ENCODE results near the gene RNF141. TPM values are rescaled to one million over a fixed set of nuclear protein-coding genes. Genes with fewer than 3 reads are reported as not detected.

The RNF141 gene
- total RNA-seq, 1 donor from 2014 or later, result 50.0 TPM

DNA sequence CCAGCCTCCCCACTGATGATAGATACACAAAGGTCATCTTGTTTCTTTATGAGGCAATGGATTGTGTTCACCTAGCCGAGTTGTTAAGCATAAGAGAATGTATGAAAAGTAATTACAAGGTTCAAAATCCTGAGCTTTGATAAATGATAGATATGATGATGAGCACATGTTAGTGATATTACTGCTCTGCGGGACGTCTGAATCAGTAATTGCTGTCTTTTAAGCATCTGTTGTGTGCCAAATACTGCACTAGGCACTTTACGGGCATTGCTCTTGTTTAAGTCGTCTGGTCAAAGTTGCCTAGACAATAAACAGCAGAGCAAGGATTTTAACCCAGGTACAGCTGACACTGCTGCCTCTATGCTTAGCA lies 559 bp upstream of the RNF141 start:
- DNase-seq, result no peak

DNA sequence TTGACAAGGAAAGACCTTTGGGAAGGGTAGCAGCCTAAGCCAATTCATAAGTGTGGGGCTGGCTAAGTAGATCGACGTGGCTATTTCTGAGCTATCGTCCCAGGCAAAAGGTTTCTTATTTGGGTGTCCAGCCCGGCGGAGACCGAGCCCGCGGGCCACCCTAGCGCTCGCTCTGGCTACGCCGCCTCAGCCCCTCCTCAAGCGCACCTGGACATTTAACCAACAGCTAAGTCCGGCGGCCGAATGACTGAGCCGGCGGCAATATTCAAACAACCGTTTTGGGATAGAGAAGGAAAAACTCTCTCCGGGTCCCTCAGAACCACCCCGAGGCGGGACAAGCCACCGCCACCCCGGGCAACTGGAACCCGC lies 457 bp downstream of the RNF141 start:
- DNase-seq, result no peak
- peak overlapping the region; percentile 88 for H3K4me3 ChIP-seq
- peak; percentile 68 for ATAC-seq
- TF ChIP-seq, protein P1, sequence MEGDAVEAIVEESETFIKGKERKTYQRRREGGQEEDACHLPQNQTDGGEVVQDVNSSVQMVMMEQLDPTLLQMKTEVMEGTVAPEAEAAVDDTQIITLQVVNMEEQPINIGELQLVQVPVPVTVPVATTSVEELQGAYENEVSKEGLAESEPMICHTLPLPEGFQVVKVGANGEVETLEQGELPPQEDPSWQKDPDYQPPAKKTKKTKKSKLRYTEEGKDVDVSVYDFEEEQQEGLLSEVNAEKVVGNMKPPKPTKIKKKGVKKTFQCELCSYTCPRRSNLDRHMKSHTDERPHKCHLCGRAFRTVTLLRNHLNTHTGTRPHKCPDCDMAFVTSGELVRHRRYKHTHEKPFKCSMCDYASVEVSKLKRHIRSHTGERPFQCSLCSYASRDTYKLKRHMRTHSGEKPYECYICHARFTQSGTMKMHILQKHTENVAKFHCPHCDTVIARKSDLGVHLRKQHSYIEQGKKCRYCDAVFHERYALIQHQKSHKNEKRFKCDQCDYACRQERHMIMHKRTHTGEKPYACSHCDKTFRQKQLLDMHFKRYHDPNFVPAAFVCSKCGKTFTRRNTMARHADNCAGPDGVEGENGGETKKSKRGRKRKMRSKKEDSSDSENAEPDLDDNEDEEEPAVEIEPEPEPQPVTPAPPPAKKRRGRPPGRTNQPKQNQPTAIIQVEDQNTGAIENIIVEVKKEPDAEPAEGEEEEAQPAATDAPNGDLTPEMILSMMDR (IDR thresholded peaks at IDR 0.05), result no peak
- peaks cover 17% of the 10 kb centered on the region for H3K4me1 ChIP-seq
- peak overlapping the region; percentile 89 for H3K27ac ChIP-seq
- H3K9me3 ChIP-seq, result no peaks in the 10 kb centered on the region
- intact Hi-C loops (cut with DNase I), result no loop called here
- H3K27me3 ChIP-seq, result no peaks in the 10 kb centered on the region
- H3K36me3 ChIP-seq, result no peaks in the 10 kb centered on the region

More for the DNA sequence above, 559 bp upstream of the RNF141 start:
- ATAC-seq, result no peak
- Histone ChIP-seq H3K27ac (peak overlapping the region; percentile 89), H3K9me3 (no peaks in the 10 kb centered on the region), H3K27me3 (no peaks in the 10 kb centered on the region), H3K4me3 (peak overlapping the region; percentile 88), H3K36me3 (no peaks in the 10 kb centered on the region), H3K4me1 (peaks cover 17% of the 10 kb centered on the region)
- intact Hi-C loops (cut with DNase I), result no loop called here
- TF ChIP-seq, protein P1 (IDR thresholded peaks at IDR 0.05), result no peak

DNA sequence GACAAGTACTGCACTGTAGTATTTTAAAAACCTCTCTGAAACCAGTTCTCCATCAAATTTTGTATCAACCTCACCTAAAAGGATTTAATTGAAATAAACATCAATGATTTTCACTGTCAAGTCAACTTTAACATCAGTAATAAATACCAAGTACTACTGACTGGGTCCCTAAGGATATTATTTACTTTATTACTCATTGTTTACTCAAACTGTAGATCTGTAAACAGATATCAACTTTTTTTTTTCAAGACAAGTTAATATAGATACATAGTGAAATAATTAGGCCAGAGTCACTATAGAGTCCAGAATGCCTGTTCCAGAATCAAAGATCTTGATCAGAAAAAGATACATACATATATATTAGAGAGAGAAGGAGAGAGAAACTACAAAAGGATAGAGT lies 1.6 kb downstream of the RNF141 start:
- Histone ChIP-seq H3K36me3 (no peaks in the 10 kb centered on the region), H3K4me1 (peaks cover 17% of the 10 kb centered on the region), H3K9me3 (no peaks in the 10 kb centered on the region), H3K27me3 (no peaks in the 10 kb centered on the region), H3K4me3 (no peak overlapping the region), H3K27ac (no peak overlapping the region)
- no peak for DNase-seq
- no peak for ATAC-seq
- intact Hi-C loops (cut with DNase I), result no loop called here
- TF ChIP-seq, protein P1 (IDR thresholded peaks at IDR 0.05), result no peak

DNA sequence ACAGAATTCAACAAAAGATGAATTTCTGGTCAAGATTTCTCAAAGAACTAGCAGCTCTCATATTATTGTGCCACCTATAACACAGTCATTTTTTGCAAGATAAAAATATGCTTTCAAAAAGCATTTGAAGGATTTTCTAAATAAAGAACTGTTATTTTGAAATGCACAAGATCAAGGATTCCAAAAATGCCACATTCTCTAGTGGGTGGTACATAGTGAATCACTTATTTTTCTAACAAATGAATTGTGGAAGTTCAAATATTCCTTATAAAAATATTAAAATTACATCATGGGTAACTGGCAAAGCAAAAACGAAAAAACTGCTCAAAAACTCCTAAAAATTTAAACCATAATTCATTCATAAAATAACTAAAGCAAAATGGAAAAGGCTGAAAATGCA lies 2.1 kb downstream of the RNF141 start:
- ATAC-seq (no peak), DNase-seq (no peak)
- Histone ChIP-seq H3K4me1 (peaks cover 17% of the 10 kb centered on the region), H3K27me3 (no peaks in the 10 kb centered on the region), H3K4me3 (no peak overlapping the region), H3K27ac (no peak overlapping the region), H3K9me3 (no peaks in the 10 kb centered on the region), H3K36me3 (no peaks in the 10 kb centered on the region)
- TF ChIP-seq, protein P1 (IDR thresholded peaks at IDR 0.05), result no peak
- intact Hi-C loops (cut with DNase I), result no loop called here

DNA sequence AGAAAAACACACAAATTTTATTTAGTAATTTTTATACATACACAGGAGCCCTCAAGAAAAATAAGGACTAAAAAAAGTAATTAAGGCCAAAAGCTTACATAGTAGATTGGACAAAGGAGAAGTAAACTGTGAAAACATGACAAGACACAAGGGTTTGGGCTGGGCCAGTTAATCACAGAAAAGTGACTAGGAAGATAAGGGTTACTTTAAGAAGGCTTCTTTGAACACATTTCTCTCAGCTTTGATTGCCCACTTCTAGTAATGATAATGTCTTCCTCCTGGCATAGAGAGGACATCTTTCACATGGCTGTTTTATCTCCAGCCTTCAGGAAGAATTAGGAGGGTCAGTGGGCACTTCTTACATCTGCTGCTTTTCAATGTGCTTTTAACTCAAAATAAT lies 3.4 kb downstream of the RNF141 start:
- intact Hi-C loops (cut with DNase I), result no loop called here
- Histone ChIP-seq H3K4me1 (peaks cover 17% of the 10 kb centered on the region), H3K36me3 (peaks cover 5% of the 10 kb centered on the region), H3K4me3 (no peak overlapping the region), H3K27ac (no peak overlapping the region), H3K9me3 (no peaks in the 10 kb centered on the region), H3K27me3 (no peaks in the 10 kb centered on the region)
- TF ChIP-seq, protein P1 (IDR thresholded peaks at IDR 0.05), result no peak
- DNase-seq (no peak), ATAC-seq (no peak)

DNA sequence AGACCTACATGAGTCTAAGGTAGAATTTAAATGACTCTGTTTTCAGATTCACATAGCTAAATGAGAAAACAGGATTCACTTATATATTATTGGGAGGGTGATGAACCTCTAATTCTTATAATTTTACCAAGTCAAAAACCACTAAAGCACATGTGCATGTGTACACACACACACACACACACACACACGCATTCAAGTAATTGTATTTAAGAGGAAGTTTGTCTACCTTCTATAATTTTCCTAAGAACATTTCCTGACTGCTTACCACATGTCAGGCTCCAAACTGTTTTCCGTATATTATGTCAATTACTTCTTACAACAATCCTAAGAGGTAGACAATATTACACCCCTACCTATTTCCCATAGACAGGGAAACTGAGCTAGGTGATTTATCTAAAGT lies 6.7 kb downstream of the RNF141 start:
- no peak for ATAC-seq
- Histone ChIP-seq H3K27me3 (no peaks in the 10 kb centered on the region), H3K4me3 (no peak overlapping the region), H3K27ac (no peak overlapping the region), H3K9me3 (no peaks in the 10 kb centered on the region), H3K4me1 (peaks cover 10% of the 10 kb centered on the region), H3K36me3 (peaks cover 30% of the 10 kb centered on the region)
- DNase-seq, result no peak
- intact Hi-C loops (cut with DNase I), result no loop called here
- TF ChIP-seq, protein P1 (IDR thresholded peaks at IDR 0.05), result no peak

Measured in upper lobe of right lung (tissue), 1 donor.